DND-41 (cell line): ENCODE data around the gene CHSY3.

ENCODE experiments used
- EZH2 ChIP-seq: IDR thresholded peaks from 3 replicates; pipeline ENCODE4 v1.6.1; 2012; ENCODE audit warnings: borderline replicate concordance, low read depth, mild to moderate bottlenecking, moderate library complexity, low read length, inconsistent platforms; ENCODE audit not compliant: severe bottlenecking
- TF ChIP-seq, protein P1 (sequence below): IDR thresholded peaks from 2 replicates; pipeline ENCODE4 v1.5.1; 2012; ENCODE audit warnings: borderline replicate concordance, low read length, moderate library complexity, mild to moderate bottlenecking; ENCODE audit not compliant: poor library complexity, severe bottlenecking; ENCODE audit errors: extremely low read depth

DNA sequence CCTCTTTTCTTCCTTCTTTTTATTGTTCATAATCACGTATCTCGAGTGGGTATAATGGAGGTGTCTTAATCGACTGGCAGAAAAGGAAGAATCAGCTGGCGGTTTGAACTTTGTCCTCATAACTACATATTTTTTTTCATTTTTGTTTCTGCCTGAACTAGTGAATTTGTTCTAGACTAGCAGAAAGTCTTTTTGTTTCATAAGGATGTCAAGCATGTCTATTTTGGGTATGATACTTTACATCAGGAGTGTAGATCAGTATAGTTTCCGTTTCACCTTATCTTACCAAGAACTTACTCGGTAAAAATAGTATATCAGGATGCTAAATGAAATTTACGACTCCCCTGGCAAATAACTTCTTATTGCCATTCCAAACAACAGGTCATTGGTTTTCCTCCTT is 278.9 kb downstream of the CHSY3 start:
- TF ChIP-seq, protein P1, sequence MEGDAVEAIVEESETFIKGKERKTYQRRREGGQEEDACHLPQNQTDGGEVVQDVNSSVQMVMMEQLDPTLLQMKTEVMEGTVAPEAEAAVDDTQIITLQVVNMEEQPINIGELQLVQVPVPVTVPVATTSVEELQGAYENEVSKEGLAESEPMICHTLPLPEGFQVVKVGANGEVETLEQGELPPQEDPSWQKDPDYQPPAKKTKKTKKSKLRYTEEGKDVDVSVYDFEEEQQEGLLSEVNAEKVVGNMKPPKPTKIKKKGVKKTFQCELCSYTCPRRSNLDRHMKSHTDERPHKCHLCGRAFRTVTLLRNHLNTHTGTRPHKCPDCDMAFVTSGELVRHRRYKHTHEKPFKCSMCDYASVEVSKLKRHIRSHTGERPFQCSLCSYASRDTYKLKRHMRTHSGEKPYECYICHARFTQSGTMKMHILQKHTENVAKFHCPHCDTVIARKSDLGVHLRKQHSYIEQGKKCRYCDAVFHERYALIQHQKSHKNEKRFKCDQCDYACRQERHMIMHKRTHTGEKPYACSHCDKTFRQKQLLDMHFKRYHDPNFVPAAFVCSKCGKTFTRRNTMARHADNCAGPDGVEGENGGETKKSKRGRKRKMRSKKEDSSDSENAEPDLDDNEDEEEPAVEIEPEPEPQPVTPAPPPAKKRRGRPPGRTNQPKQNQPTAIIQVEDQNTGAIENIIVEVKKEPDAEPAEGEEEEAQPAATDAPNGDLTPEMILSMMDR = no peak
- no peak for TF ChIP-seq EZH2
